ENCODE results near the gene BRF1. TPM values are rescaled to one million over a fixed set of nuclear protein-coding genes. Genes with fewer than 3 reads are reported as not detected.

Gene BRF1
- total RNA-seq, 1 experiment from 2014 or later, result 41.2 TPM

GRCh38 chr14:105159344-105159743 lies 141.5 kb downstream of the BRF1 start (continued):
- TF ChIP-seq ZNF274 (IDR thresholded peaks at IDR 0.05; ENCODE audit: low read depth, low read length) (no peak), REST (IDR thresholded peaks at IDR 0.05; ENCODE audit: low read depth) (no peak), CBX3 (IDR thresholded peaks at IDR 0.05; ENCODE audit: low read depth) (no peak), ZFX (IDR thresholded peaks at IDR 0.05) (no peak), SP1 (IDR thresholded peaks at IDR 0.05; ENCODE audit: low read depth) (no peak), ATF3 (IDR thresholded peaks at IDR 0.05) (no peak), ELF1 (IDR thresholded peaks at IDR 0.05; ENCODE audit: borderline replicate concordance, low read depth) (no peak), JUND (IDR thresholded peaks at IDR 0.05) (no peak), SRF (IDR thresholded peaks at IDR 0.05; ENCODE audit: low read depth) (no peak)

Other genes starting within 250 kb of the BRF1 start
- gene GPR132, start 235.6 kb downstream of the BRF1 start, total RNA-seq (2021; ENCODE audit: unreplicated experiment), result 0.10 TPM
- gene JAG2, start 132.2 kb downstream of the BRF1 start, total RNA-seq (2021; ENCODE audit: unreplicated experiment), result 85.9 TPM
- 56.1 TPM for gene NUDT14, start 119.7 kb downstream of the BRF1 start, total RNA-seq (2021; ENCODE audit: unreplicated experiment)
- gene BTBD6, start 52.5 kb downstream of the BRF1 start, total RNA-seq (2021; ENCODE audit: unreplicated experiment), result 35.9 TPM
- 75.5 TPM for gene PACS2, start 13.7 kb upstream of the BRF1 start, total RNA-seq (2021; ENCODE audit: unreplicated experiment)
- 3.8 TPM for gene TEX22, start 97.5 kb upstream of the BRF1 start, total RNA-seq (2021; ENCODE audit: unreplicated experiment)
- 229 TPM for gene MTA1, start 118.8 kb upstream of the BRF1 start, total RNA-seq (2021; ENCODE audit: unreplicated experiment)
- 31.1 TPM for gene CRIP2, start 173.8 kb upstream of the BRF1 start, total RNA-seq (2021; ENCODE audit: unreplicated experiment)
- gene CRIP1, start 185.9 kb upstream of the BRF1 start, total RNA-seq (2021; ENCODE audit: unreplicated experiment), result 260 TPM
- gene TEDC1, start 190.2 kb upstream of the BRF1 start, total RNA-seq (2021; ENCODE audit: unreplicated experiment), result 40.4 TPM
- gene TMEM121, start 225.6 kb upstream of the BRF1 start, total RNA-seq (2021; ENCODE audit: unreplicated experiment), result 5.5 TPM

All from HCT116 (cell line).